SK-N-SH (cell line): ENCODE data around the gene MEAK7. TPM values are rescaled to one million over a fixed set of nuclear protein-coding genes. Genes with fewer than 3 reads are reported as not detected.

Source experiments
- CTCF ChIA-PET: fragments of 300-600, 350-600 bp; formaldehyde crosslinking; extraction: SDS; loops from one replicate; lab custom pipeline; 2021; lab: Yijun Ruan, JAX
- POLR2A ChIA-PET: fragments of 350-600 bp; sonication (Branson Sonifier 250); formaldehyde crosslinking; extraction: SDS; loops from one replicate; lab custom pipeline; 2020; ENCODE audit warnings: antibody characterized with exemption, inconsistent platforms; lab: Yijun Ruan, JAX
- DNase-seq: peaks from one replicate; pipeline ENCODE4 v3.0.0; 2012
- H2AFZ ChIP-seq: fragments of 200-600 bp; sonication (generic); 2 replicates; pipeline ENCODE4 v1.8.1; 2016; ENCODE audit warnings: antibody characterized with exemption, mild to moderate bottlenecking, low read depth
- H3F3A ChIP-seq: fragments of 200-600 bp; sonication (generic); replicated peaks from 2 replicates; pipeline ENCODE3; 2016; ENCODE audit warnings: antibody characterized with exemption, mild to moderate bottlenecking; ENCODE audit not compliant: insufficient read depth
- H3K27ac ChIP-seq, 2 experiments: fragments of 200-500 bp in 1 of 2; fragments of 200-600 bp in 1 of 2; sonication (Bioruptor generic) in 1 of 2; sonication (generic), shearing (Covaris generic) in 1 of 2; 2 replicates each; pipeline versions ENCODE4 v1.5.1 to v1.6.1; 2014 to 2016; ENCODE audit warnings: low read depth in 2 of 2, inconsistent platforms in 1 of 2, low read length in 1 of 2, mild to moderate bottlenecking in 1 of 2, mixed read lengths in 1 of 2
- H3K27me3 ChIP-seq: fragments of 200-600 bp; sonication (generic), shearing (Covaris generic); 2 replicates; pipeline ENCODE4 v1.6.1; 2016; ENCODE audit warnings: mixed run types; ENCODE audit not compliant: insufficient read depth
- H3K36me3 ChIP-seq, 2 experiments: fragments of 200-500 bp in 1 of 2; fragments of 200-600 bp in 1 of 2; sonication (Bioruptor generic) in 1 of 2; sonication (generic) in 1 of 2; replicated peaks in 1 of 2; 2 replicates each; pipeline versions ENCODE3 to v1.5.1; 2014 to 2016; ENCODE audit warnings: low read length in 1 of 2, mild to moderate bottlenecking in 1 of 2; ENCODE audit not compliant: insufficient read depth in 2 of 2, control insufficient read depth in 1 of 2
- H3K4me1 ChIP-seq, 2 experiments: fragments of 200-500 bp in 1 of 2; fragments of 200-600 bp in 1 of 2; sonication (Bioruptor generic) in 1 of 2; sonication (generic), shearing (Covaris generic) in 1 of 2; 2 replicates each; pipeline versions ENCODE4 v1.5.1 to v1.6.1; 2014 to 2016; ENCODE audit warnings: low read depth in 1 of 2, low read length in 1 of 2, mixed run types in 1 of 2; ENCODE audit not compliant: insufficient read depth in 2 of 2, control insufficient read depth in 1 of 2
- H3K4me2 ChIP-seq: fragments of 200-600 bp; sonication (generic), shearing (Covaris generic); 2 replicates; pipeline ENCODE4 v1.6.1; 2017; ENCODE audit warnings: mixed run types
- H3K4me3 ChIP-seq, 2 experiments: fragments of 200-500 bp in 1 of 2; fragments of 200-600 bp in 1 of 2; sonication (Bioruptor generic) in 1 of 2; sonication (generic), shearing (Covaris generic) in 1 of 2; 2 replicates each; pipeline versions ENCODE4 v1.5.1 to v1.8.1; 2014 to 2016; ENCODE audit warnings: low read depth in 2 of 2, inconsistent platforms in 1 of 2, low read length in 1 of 2, mild to moderate bottlenecking in 1 of 2, mixed read lengths in 1 of 2, moderate library complexity in 1 of 2
- H3K79me2 ChIP-seq: fragments of 200-600 bp; sonication (generic); 2 replicates; pipeline ENCODE4 v1.8.1; 2017; ENCODE audit warnings: mild to moderate bottlenecking; ENCODE audit not compliant: insufficient read depth
- H3K9ac ChIP-seq: fragments of 200-600 bp; sonication (generic); 2 replicates; pipeline ENCODE4 v1.6.1; 2017; ENCODE audit warnings: mixed run types
- H3K9me2 ChIP-seq: fragments of 200-600 bp; sonication (generic); 2 replicates; pipeline ENCODE4 v1.6.1; 2017; ENCODE audit warnings: mixed run types
- H3K9me3 ChIP-seq: fragments of 200-600 bp; sonication (generic); 2 replicates; pipeline ENCODE4 v1.6.1; 2017; ENCODE audit warnings: mixed run types, mild to moderate bottlenecking, moderate library complexity
- H4K20me1 ChIP-seq: fragments of 200-600 bp; sonication (generic); 2 replicates; pipeline ENCODE4 v1.6.1; 2017; ENCODE audit warnings: mild to moderate bottlenecking, mixed run types; ENCODE audit not compliant: insufficient read depth
- CHD2 ChIP-seq: fragments of 150-350 bp; IDR thresholded peaks from 2 replicates; pipeline ENCODE4 v1.6.1; 2018; ENCODE audit warnings: low read length; ENCODE audit not compliant: partially characterized antibody
- EP300 ChIP-seq, 2 experiments: IDR thresholded peaks; 2 replicates each; pipeline versions ENCODE4 v1.4.0 to v1.6.1; 2012; ENCODE audit warnings: borderline replicate concordance in 1 of 2, low read depth in 1 of 2, low read length in 1 of 2
- FOXM1 ChIP-seq: IDR thresholded peaks from 2 replicates; pipeline ENCODE4 v1.4.0; 2012; ENCODE audit warnings: low read depth, mild to moderate bottlenecking
- RCOR1 ChIP-seq: fragments of 150-350 bp; IDR thresholded peaks from 2 replicates; pipeline ENCODE4 v1.6.1; 2017; ENCODE audit warnings: antibody characterized with exemption, low read length
- RFX5 ChIP-seq: IDR thresholded peaks from 2 replicates; pipeline ENCODE4 v1.6.1; 2012; ENCODE audit warnings: mild to moderate bottlenecking, improper control_type of control experiment, low read length
- SMC3 ChIP-seq: IDR thresholded peaks from 2 replicates; pipeline ENCODE4 v1.6.1; 2012; ENCODE audit warnings: low read depth, low read length, improper control_type of control experiment
- TAF1 ChIP-seq: IDR thresholded peaks from 2 replicates; pipeline ENCODE4 v1.6.1; 2012; ENCODE audit warnings: low read depth, mild to moderate bottlenecking, low read length, moderate library complexity, borderline replicate concordance
- TEAD4 ChIP-seq: IDR thresholded peaks from 2 replicates; pipeline ENCODE4 v1.4.0; 2012; ENCODE audit warnings: mild to moderate bottlenecking, borderline replicate concordance; ENCODE audit not compliant: insufficient read depth
- YY1 ChIP-seq: IDR thresholded peaks from 2 replicates; pipeline ENCODE4 v1.4.0; 2012; ENCODE audit warnings: low read depth, mild to moderate bottlenecking
- WGBS: methylation state at CpG from one replicate; pipeline ENCODE4 v1.1.6; 2017; ENCODE audit warnings: low lambda C conversion rate; 5-methylcytosine and 5-hydroxymethylcytosine counted together
- polyA plus RNA-seq, 3 experiments: library from polyadenylated mRNA; depleted of rRNA; stranded (reverse); fragments of >200 nt; gene quantifications; 2 replicates each; pipeline ENCODE4 v1.2.3, GENCODE V29; 2012
- TF ChIP-seq, protein P1 (sequence below): fragments of 200-600 bp; sonication (generic); IDR thresholded peaks from 2 replicates; pipeline ENCODE4 v1.6.1; 2017; ENCODE audit warnings: antibody characterized with exemption, mild to moderate bottlenecking, moderate library complexity
- TF ChIP-seq, protein P2 (sequence below): IDR thresholded peaks from 2 replicates; pipeline ENCODE4 v1.4.0; 2012; ENCODE audit warnings: low read depth
- TF ChIP-seq, protein P3 (sequence below): fragments of 150-350 bp; IDR thresholded peaks from 2 replicates; pipeline ENCODE4 v1.6.1; 2017; ENCODE audit warnings: antibody characterized with exemption, low read length, low read depth, borderline replicate concordance

MEAK7 gene
- polyA plus RNA-seq, 1 of the 3 experiments (the other 2 are of a cell fraction), result 11.9 TPM

DNA sequence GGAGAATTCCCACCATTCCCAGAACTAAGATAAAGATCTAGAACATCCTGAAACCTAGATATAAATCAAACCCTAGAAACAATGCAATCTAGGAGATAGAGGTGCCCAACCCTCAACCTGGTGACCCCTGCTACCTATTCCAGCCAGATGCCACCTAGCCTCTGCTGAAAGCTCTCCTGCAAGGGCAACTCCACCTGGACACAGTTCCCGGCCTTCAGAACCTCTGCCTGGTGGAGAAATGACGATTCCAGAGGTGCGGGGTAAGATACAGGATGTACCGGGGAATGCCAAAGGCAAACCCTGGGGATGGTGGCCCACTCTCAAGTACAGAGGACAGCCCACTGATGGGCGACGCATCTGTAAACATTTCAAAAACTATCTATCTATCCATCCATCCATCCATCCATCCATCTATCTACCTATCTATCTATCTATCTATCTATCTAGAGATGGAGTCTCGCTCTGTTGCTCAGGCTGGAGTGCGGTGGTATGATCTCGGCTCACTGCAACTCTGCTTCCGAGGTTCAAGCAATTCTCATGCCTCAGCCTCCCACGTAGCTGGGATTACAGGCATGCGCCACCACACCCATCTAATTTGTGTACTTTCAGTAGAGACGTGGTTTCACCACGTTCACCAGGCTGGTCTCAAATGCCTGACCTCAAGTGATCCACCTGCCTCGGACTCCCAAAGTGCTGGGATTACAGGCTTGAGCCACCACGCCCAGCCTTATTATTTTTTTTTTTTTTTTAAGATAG lies 19.0 kb downstream of the MEAK7 start:
- TF ChIP-seq, protein P1, sequence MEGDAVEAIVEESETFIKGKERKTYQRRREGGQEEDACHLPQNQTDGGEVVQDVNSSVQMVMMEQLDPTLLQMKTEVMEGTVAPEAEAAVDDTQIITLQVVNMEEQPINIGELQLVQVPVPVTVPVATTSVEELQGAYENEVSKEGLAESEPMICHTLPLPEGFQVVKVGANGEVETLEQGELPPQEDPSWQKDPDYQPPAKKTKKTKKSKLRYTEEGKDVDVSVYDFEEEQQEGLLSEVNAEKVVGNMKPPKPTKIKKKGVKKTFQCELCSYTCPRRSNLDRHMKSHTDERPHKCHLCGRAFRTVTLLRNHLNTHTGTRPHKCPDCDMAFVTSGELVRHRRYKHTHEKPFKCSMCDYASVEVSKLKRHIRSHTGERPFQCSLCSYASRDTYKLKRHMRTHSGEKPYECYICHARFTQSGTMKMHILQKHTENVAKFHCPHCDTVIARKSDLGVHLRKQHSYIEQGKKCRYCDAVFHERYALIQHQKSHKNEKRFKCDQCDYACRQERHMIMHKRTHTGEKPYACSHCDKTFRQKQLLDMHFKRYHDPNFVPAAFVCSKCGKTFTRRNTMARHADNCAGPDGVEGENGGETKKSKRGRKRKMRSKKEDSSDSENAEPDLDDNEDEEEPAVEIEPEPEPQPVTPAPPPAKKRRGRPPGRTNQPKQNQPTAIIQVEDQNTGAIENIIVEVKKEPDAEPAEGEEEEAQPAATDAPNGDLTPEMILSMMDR, result no peak
- TF ChIP-seq YY1 (no peak), CHD2 (no peak), RFX5 (no peak), FOXM1 (no peak), SMC3 (no peak), EP300 (IDR thresholded peaks at IDR 0.05; ENCODE audit: borderline replicate concordance in 1 of 2, low read depth in 1 of 2, low read length in 1 of 2) (no peak), RCOR1 (no peak), TAF1 (no peak), TEAD4 (no peak)
- TF ChIP-seq, protein P2, sequence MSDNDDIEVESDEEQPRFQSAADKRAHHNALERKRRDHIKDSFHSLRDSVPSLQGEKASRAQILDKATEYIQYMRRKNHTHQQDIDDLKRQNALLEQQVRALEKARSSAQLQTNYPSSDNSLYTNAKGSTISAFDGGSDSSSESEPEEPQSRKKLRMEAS, result no peak
- TF ChIP-seq, protein P3, sequence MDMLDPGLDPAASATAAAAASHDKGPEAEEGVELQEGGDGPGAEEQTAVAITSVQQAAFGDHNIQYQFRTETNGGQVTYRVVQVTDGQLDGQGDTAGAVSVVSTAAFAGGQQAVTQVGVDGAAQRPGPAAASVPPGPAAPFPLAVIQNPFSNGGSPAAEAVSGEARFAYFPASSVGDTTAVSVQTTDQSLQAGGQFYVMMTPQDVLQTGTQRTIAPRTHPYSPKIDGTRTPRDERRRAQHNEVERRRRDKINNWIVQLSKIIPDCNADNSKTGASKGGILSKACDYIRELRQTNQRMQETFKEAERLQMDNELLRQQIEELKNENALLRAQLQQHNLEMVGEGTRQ, result no peak
- Histone ChIP-seq H3K9me2 (no peaks in the 10 kb centered on the region), H3K27me3 (no peaks in the 10 kb centered on the region), H3K4me2 (no peak overlapping the region), H3K4me1 (no peaks in the 10 kb centered on the region; a peak in 1 of 4 replicates), H3K36me3 (peaks cover 29 to 51% of the 10 kb centered on the region in 2 experiments), H3K4me3 (no peak overlapping the region), H3F3A (peaks cover 2% of the 10 kb centered on the region), H3K79me2 (no peaks in the 10 kb centered on the region), H4K20me1 (0 out of 2 replicates have a peak, but pooled peaks cover 4% of the 10 kb centered on the region), H3K27ac (no peak overlapping the region), H3K9me3 (no peaks in the 10 kb centered on the region), H2AFZ (no peak overlapping the region), H3K9ac (no peak overlapping the region)
- ChIA-PET CTCF (interaction anchor here (0.7 to 4.7 kb wide), 13 partner anchors 9 to 298 kb away, joined by 3 to 67 read pairs (median 6); partner anchors contain the start of gene TAF1C), POLR2A (no interaction called here)
- 91% methylated on average over 16 of the region's 16 CpGs for WGBS
- no peak for DNase-seq
